Measurements from ENCODE around the gene ABCA10. TPM values are rescaled to one million over a fixed set of nuclear protein-coding genes. Genes with fewer than 3 reads are reported as not detected.

Gene ABCA10
- total RNA-seq, 1 experiment from 2014 or later, result 0.90 TPM

DNA sequence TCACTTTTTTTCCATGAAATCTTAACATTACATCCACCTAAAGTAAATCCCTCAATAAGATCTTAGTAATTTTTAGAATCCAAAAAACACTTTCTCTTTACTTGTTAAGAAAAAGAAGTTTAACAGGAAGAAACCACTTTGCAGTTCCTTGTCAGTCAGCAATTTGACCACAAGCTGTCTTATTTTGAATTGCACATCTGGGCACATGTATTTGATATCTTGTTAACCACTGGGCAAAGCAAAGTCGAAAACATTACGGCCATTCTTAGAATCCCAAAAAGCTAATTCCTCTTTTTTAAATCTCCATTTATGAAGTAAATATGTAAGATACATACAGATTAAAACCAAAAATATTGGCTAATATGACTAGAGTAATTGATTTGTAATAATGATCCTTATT, 1.1 kb downstream of the ABCA10 start:
- no peak for TF ChIP-seq TCF7L2 (IDR thresholded peaks at IDR 0.05; ENCODE audit: low read depth, low read length)
- no peak for TF ChIP-seq POLR2AphosphoS5 (IDR thresholded peaks at IDR 0.05; ENCODE audit: low read depth, low read length)
- TF ChIP-seq SIN3A (IDR thresholded peaks at IDR 0.05; ENCODE audit: borderline replicate concordance, insufficient read depth, low read depth, low read length), result no peak
- TF ChIP-seq, protein P1, sequence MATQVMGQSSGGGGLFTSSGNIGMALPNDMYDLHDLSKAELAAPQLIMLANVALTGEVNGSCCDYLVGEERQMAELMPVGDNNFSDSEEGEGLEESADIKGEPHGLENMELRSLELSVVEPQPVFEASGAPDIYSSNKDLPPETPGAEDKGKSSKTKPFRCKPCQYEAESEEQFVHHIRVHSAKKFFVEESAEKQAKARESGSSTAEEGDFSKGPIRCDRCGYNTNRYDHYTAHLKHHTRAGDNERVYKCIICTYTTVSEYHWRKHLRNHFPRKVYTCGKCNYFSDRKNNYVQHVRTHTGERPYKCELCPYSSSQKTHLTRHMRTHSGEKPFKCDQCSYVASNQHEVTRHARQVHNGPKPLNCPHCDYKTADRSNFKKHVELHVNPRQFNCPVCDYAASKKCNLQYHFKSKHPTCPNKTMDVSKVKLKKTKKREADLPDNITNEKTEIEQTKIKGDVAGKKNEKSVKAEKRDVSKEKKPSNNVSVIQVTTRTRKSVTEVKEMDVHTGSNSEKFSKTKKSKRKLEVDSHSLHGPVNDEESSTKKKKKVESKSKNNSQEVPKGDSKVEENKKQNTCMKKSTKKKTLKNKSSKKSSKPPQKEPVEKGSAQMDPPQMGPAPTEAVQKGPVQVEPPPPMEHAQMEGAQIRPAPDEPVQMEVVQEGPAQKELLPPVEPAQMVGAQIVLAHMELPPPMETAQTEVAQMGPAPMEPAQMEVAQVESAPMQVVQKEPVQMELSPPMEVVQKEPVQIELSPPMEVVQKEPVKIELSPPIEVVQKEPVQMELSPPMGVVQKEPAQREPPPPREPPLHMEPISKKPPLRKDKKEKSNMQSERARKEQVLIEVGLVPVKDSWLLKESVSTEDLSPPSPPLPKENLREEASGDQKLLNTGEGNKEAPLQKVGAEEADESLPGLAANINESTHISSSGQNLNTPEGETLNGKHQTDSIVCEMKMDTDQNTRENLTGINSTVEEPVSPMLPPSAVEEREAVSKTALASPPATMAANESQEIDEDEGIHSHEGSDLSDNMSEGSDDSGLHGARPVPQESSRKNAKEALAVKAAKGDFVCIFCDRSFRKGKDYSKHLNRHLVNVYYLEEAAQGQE (IDR thresholded peaks at IDR 0.05; ENCODE audit: insufficient read depth in 1 of 2, low read depth in 2 of 2, low read length in 1 of 2), result no peak
- no peak for DNase-seq (ENCODE audit: low read depth, low spot score)
- BruUV-seq (replicated peaks), result no TSS peak
- H3K27ac ChIP-seq (ENCODE audit: low read length), result no peak overlapping the region
- H3K9me3 ChIP-seq (ENCODE audit: control insufficient read depth, insufficient read depth, low read depth, low read length), result no peaks in the 10 kb centered on the region
- H3K36me3 ChIP-seq (ENCODE audit: control insufficient read depth, insufficient read depth, low read length), result no peaks in the 10 kb centered on the region; the same call in 1 of the 2 replicates
- intact Hi-C loops (cut with micrococcal nuclease; ENCODE audit: unreplicated experiment) (no loop called here), in situ Hi-C loops (cut with HindIII; ENCODE audit: low pct_unique_long_range_greater_than_20kb, low sequenced_read_pairs) (no loop called here)
- no peaks in the 10 kb centered on the region for H3K27me3 ChIP-seq (ENCODE audit: control insufficient read depth, insufficient read depth, low read length)
- no peaks in the 10 kb centered on the region for H3K4me1 ChIP-seq (ENCODE audit: control insufficient read depth, insufficient read depth, low read length)
- no peak overlapping the region for H3K4me3 ChIP-seq (ENCODE audit: low read depth in 2 of 2, low read length in 2 of 2)
- no peak for ATAC-seq
- ChIA-PET POLR2A (no interaction called here), CTCF (no interaction called here)

DNA sequence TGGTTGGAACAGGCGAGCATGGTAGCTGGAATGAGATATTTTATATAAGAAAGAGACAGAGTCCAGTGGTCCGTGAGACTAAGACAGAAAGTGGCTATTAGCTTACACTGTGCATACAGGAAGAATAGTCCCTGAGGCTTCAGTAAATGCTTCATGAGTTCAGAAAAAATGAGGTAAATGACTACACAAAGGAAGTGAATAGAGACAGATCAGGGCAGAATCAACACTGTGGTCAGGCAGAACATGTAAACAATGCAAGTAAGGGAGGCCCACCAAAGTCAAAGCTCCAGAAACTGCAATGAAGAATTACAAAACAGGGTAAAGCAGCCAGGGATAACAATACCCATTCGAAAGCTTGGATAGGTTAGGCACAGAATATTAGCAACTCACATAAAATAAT, 4.8 kb downstream of the ABCA10 start:
- CTCF ChIA-PET, result no interaction called here
- POLR2A ChIA-PET, result no interaction called here
- in situ Hi-C loops (cut with HindIII; ENCODE audit: low pct_unique_long_range_greater_than_20kb, low sequenced_read_pairs), result no loop called here
- no peak overlapping the region for H3K4me3 ChIP-seq (ENCODE audit: low read depth in 2 of 2, low read length in 2 of 2)
- H3K27me3 ChIP-seq (ENCODE audit: control insufficient read depth, insufficient read depth, low read length), result no peaks in the 10 kb centered on the region
- ATAC-seq (no peak), DNase-seq (ENCODE audit: low read depth, low spot score) (no peak)
- no peaks in the 10 kb centered on the region for H3K36me3 ChIP-seq (ENCODE audit: control insufficient read depth, insufficient read depth, low read length)
- no peaks in the 10 kb centered on the region for H3K9me3 ChIP-seq (ENCODE audit: control insufficient read depth, insufficient read depth, low read depth, low read length)
- no peaks in the 10 kb centered on the region for H3K4me1 ChIP-seq (ENCODE audit: control insufficient read depth, insufficient read depth, low read length)
- intact Hi-C loops (cut with micrococcal nuclease; ENCODE audit: unreplicated experiment), result no loop called here
- BruUV-seq (replicated peaks), result no TSS peak
- H3K27ac ChIP-seq (ENCODE audit: low read length), result no peak overlapping the region
- no peak for TF ChIP-seq SIN3A (IDR thresholded peaks at IDR 0.05; ENCODE audit: borderline replicate concordance, insufficient read depth, low read depth, low read length)
- no peak for TF ChIP-seq TCF7L2 (IDR thresholded peaks at IDR 0.05; ENCODE audit: low read depth, low read length)
- TF ChIP-seq POLR2AphosphoS5 (IDR thresholded peaks at IDR 0.05; ENCODE audit: low read depth, low read length), result no peak
- TF ChIP-seq, protein P1 (IDR thresholded peaks at IDR 0.05; ENCODE audit: insufficient read depth in 1 of 2, low read depth in 2 of 2, low read length in 1 of 2), result no peak
- TF ChIP-seq, protein P2, sequence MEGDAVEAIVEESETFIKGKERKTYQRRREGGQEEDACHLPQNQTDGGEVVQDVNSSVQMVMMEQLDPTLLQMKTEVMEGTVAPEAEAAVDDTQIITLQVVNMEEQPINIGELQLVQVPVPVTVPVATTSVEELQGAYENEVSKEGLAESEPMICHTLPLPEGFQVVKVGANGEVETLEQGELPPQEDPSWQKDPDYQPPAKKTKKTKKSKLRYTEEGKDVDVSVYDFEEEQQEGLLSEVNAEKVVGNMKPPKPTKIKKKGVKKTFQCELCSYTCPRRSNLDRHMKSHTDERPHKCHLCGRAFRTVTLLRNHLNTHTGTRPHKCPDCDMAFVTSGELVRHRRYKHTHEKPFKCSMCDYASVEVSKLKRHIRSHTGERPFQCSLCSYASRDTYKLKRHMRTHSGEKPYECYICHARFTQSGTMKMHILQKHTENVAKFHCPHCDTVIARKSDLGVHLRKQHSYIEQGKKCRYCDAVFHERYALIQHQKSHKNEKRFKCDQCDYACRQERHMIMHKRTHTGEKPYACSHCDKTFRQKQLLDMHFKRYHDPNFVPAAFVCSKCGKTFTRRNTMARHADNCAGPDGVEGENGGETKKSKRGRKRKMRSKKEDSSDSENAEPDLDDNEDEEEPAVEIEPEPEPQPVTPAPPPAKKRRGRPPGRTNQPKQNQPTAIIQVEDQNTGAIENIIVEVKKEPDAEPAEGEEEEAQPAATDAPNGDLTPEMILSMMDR (IDR thresholded peaks at IDR 0.05), result no peak
